ENCODE results near the gene FCRLB.
A peak's percentile ranks its signal among the peaks of the same experiment; 100 is the strongest.
"Not testable (repeated sequence)": the region's sequence is repeated elsewhere in the genome, so short reads cannot be mapped to it uniquely, and the experiment has no call there.

Gene FCRLB

DNA sequence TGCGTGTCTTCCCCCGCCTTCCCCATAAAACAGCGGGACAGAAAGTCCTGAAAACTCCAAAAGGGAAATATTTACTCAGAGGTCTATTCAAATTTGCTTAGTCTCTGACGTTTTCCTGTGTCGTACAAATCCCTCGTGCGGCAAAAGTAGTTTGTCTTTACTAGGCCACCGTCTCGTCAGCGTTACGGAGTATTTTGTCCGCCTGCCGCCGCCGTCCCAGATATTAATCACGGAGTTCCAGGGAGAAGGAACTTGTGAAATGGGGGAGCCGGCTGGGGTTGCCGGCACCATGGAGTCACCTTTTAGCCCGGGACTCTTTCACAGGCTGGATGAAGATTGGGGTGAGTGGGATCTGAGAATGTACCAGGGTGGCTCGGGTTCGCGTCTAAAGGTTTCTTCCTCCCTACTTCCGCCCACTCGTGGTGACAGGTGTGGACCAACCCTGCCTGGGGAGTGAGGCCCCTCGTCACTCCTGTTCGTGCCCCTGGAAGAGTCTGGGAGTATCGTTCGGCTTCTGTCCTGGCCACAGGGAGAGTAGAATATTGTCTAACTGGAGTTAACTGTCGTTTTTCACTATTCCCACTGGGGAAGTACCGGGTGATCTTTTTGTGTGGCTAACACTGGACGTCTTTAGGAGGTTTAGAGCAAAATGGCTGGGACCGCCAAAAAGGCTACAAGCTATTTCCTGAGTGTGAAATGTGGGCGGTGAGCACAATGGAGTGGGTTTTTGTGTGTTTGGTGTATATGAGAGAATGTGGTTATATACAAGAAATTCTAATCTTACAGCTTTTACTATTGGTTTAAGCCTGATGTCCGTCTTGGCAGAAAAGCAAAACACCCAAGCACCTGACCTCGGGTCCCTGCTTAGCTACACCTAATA, 45.0 kb downstream of the FCRLB start, which contains the start of gene ATF6:
ATF6 (plus strand) TSS at position 219 of the 880 bp plus-strand sequence; CDS start at position 260, 41 bp downstream.
- TF ChIP-seq, protein P1, sequence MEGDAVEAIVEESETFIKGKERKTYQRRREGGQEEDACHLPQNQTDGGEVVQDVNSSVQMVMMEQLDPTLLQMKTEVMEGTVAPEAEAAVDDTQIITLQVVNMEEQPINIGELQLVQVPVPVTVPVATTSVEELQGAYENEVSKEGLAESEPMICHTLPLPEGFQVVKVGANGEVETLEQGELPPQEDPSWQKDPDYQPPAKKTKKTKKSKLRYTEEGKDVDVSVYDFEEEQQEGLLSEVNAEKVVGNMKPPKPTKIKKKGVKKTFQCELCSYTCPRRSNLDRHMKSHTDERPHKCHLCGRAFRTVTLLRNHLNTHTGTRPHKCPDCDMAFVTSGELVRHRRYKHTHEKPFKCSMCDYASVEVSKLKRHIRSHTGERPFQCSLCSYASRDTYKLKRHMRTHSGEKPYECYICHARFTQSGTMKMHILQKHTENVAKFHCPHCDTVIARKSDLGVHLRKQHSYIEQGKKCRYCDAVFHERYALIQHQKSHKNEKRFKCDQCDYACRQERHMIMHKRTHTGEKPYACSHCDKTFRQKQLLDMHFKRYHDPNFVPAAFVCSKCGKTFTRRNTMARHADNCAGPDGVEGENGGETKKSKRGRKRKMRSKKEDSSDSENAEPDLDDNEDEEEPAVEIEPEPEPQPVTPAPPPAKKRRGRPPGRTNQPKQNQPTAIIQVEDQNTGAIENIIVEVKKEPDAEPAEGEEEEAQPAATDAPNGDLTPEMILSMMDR (IDR thresholded peaks at IDR 0.05; ENCODE audit: low read depth, low read length, missing control alignments) = no peak
- DNase-seq (ENCODE audit: low read depth) = peak; percentile 87
- H3K4me3 ChIP-seq (ENCODE audit: low read depth, low read length) = peak within 1 kb of the TSS; percentile 91
- in situ Hi-C loops (cut with HindIII; ENCODE audit: low sequenced_read_pairs) = no loop called here

DNA sequence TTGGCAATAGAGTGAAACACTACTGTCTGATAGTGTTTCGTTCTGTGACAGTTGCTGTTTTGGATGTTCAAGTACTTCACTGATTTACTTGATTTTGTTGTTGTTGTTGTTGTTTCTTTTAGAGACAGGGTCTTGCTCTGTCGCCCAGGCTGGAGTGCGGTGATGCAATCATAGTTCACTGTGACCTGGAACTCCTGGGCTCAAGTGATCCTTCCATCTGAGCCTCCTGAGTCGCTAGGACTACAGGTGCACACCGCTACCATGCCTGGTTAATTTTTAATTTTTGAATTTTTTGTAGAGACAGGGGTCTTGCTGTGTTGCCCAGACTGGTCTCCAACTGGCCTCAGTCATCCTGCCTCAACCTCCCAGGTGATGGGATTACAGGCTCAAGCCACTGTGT, 47.1 kb downstream of the FCRLB start:
- no peak for DNase-seq (ENCODE audit: low read depth)
- in situ Hi-C loops (cut with HindIII; ENCODE audit: low sequenced_read_pairs) = no loop called here
- TF ChIP-seq, protein P1 (IDR thresholded peaks at IDR 0.05; ENCODE audit: low read depth, low read length, missing control alignments) = no peak
- no peak overlapping the region for H3K4me3 ChIP-seq (ENCODE audit: low read depth, low read length)

DNA sequence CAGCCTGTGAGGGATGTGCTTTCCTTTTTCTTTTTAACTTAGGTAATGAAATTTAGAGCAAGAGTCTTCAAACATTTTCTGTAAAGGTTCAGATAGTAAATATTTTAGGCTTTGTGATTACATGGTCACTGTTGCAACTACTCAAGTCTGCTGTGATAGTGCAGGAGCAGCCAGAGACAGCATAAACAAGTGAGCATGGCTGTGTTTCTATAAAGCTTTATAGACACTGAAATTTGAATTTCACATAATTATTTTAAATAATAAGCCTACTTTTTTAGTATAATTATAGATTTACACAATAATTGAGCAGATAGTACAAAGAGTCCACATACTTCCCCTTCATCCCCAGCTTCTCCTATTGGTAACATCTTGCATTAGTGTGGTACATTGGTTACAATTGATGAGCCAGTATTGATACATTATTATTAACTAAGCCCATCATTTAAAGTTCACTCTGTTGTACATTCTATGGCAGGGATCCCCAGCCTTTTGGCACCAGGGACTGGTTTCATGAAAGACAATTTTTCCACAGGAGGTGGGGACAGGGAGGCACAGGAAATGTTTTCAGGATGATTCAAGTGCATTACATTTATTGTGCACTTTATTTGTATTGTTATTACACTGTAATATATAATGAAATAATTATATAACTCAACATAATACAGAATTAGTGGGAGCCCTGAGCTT, 47.8 kb downstream of the FCRLB start:
- no peak for DNase-seq (ENCODE audit: low read depth)
- in situ Hi-C loops (cut with HindIII; ENCODE audit: low sequenced_read_pairs) = no loop called here
- no peak overlapping the region for H3K4me3 ChIP-seq (ENCODE audit: low read depth, low read length)
- TF ChIP-seq, protein P1 (IDR thresholded peaks at IDR 0.05; ENCODE audit: low read depth, low read length, missing control alignments) = no peak

DNA sequence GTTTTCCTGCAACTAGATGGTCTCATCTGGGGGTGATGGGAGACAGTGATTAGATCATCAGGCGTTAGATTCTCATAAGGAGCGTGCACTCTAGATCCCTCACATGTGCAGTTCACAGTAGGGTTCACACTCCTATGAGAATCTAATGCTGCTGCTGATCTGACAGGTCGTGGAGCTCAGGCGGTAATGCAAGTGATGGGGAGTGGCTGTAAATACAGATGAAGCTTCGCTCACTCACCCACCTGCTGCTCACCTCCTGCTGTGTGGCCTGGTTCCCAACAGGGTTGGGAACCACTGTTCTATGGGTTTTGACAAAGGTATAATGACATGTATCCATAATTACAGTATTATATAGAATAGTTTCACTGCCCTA, 48.3 kb downstream of the FCRLB start:
- in situ Hi-C loops (cut with HindIII; ENCODE audit: low sequenced_read_pairs); H3K4me3 ChIP-seq (ENCODE audit: low read depth, low read length): not testable (repeated sequence)

DNA sequence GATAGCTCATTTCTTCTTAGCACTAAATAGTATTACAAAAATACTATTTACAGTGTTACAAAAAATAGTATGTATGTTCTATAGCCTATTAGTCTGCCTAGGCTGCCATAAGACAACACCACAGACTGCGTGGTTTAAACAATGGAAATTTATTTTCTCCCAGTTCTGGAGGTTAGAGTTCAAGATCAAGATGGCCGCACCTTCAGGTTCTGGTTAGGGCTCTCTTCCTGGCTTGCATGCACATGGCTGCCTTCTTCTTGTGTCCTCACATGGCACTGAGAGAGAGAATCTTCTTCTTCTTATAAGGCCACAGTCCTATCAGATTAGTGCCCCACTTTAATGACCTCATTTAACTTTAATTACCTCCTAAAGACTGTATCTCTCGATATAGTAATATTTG, 48.9 kb downstream of the FCRLB start:
- in situ Hi-C loops (cut with HindIII; ENCODE audit: low sequenced_read_pairs) = no loop called here
- no peak overlapping the region for H3K4me3 ChIP-seq (ENCODE audit: low read depth, low read length)

More for the DNA sequence above, 48.3 kb downstream of the FCRLB start:
- not testable (repeated sequence) for DNase-seq (ENCODE audit: low read depth)

DNA sequence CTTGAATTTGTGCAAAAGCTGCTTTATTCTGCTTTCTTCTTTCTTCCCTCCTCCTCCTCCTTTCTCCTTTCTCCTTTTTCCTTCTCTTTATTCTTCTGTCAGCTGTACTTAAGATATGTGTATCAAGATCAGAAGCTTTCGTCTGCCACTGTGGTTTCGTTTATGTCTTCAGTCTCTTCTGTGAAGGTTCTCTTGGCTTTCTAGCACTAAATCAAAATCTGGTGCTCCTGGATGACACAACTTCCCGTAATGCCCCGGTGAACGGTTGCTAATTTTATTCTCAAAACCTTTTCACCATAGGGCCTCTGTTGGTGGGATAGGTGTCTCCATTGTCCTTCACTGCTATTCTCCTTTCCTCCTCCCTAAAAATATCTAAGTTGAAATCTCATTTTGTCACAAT, 49.8 kb downstream of the FCRLB start:
- DNase-seq (ENCODE audit: low read depth) = no peak
- TF ChIP-seq, protein P1 (IDR thresholded peaks at IDR 0.05; ENCODE audit: low read depth, low read length, missing control alignments) = no peak
- in situ Hi-C loops (cut with HindIII; ENCODE audit: low sequenced_read_pairs) = no loop called here
- H3K4me3 ChIP-seq (ENCODE audit: low read depth, low read length) = no peak overlapping the region

More for the DNA sequence above, 48.9 kb downstream of the FCRLB start:
- DNase-seq (ENCODE audit: low read depth) = no peak
- TF ChIP-seq, protein P1 (IDR thresholded peaks at IDR 0.05; ENCODE audit: low read depth, low read length, missing control alignments) = no peak

DNA sequence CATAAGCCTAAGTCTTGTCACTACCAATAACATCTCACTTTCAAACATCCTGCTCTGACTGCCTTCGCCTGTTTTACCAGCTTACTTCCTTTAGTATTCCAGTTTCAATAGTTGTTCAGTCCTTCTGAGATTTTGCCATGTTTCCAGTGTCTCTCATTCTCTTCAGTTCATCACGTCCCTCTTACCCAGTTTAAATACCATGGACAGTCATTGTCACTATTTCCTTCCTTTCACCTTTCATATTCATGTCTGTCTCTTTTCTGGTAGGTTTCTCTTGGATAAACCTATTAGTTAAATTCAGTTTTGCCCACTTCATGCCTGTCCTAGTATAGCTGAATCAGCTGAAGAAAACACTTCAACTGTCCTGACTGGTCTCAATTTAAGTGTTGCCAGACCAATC, 50.6 kb downstream of the FCRLB start:
- TF ChIP-seq, protein P1 (IDR thresholded peaks at IDR 0.05; ENCODE audit: low read depth, low read length, missing control alignments) = no peak

More for the DNA sequence above, 50.6 kb downstream of the FCRLB start:
- in situ Hi-C loops (cut with HindIII; ENCODE audit: low sequenced_read_pairs) = no loop called here
- no peak for DNase-seq (ENCODE audit: low read depth)
- H3K4me3 ChIP-seq (ENCODE audit: low read depth, low read length) = no peak overlapping the region

Measured in astrocyte of the cerebellum (primary cell).